ENCODE measurements around the gene KCTD10. TPM values are rescaled to one million over a fixed set of nuclear protein-coding genes. Genes with fewer than 3 reads are reported as not detected.

KCTD10 gene
- polyA plus RNA-seq, 1 donor (not counting 4 experiments of a cell fraction or from before 2014, with no cell fraction given): 107 TPM

- H4K20me1 ChIP-seq (ENCODE audit: control insufficient read depth, extremely low read depth, insufficient read depth, low read length): no peaks in the 10 kb centered on the region
- H2AFZ ChIP-seq (ENCODE audit: control insufficient read depth, low read length): no peak overlapping the region
- no peak overlapping the region for H3K4me3 ChIP-seq (ENCODE audit: control insufficient read depth in 2 of 3, extremely low read depth in 1 of 3, insufficient read depth in 2 of 3, low read depth in 1 of 3, low read length in 3 of 3)
- no peaks in the 10 kb centered on the region for H3K4me1 ChIP-seq (ENCODE audit: control insufficient read depth, extremely low read depth, insufficient read depth, low read length)
- H3K79me2 ChIP-seq (ENCODE audit: control insufficient read depth, insufficient read depth, low read length): no peaks in the 10 kb centered on the region
- no peak for TF ChIP-seq EZH2 (IDR thresholded peaks at IDR 0.05; ENCODE audit: low read length)
- no peaks in the 10 kb centered on the region for H3K9me1 ChIP-seq (ENCODE audit: control insufficient read depth, extremely low read depth, insufficient read depth, low read length)
- H3K9ac ChIP-seq (ENCODE audit: control insufficient read depth, extremely low read depth, insufficient read depth, low read length): no peak overlapping the region
- dilution Hi-C loops (cut with MboI; ENCODE audit: extremely low pct_ligation_motif_present, low sequenced_read_pairs): no loop called here
- DNase-seq (ENCODE audit: low read depth, low spot score) (no peak), FAIRE-seq (no peak)
- no peak overlapping the region for H3K4me2 ChIP-seq (ENCODE audit: control insufficient read depth, extremely low read depth, insufficient read depth, low read depth, low read length)
- H3K27ac ChIP-seq (ENCODE audit: control insufficient read depth, insufficient read depth, low read length): no peak overlapping the region
- no peaks in the 10 kb centered on the region for H3K9me3 ChIP-seq (ENCODE audit: control insufficient read depth, low read depth, low read length)
- peaks cover 29 to 39% of the 10 kb centered on the region in 2 experiments for H3K36me3 ChIP-seq (ENCODE audit: control insufficient read depth in 2 of 2, extremely low read depth in 1 of 2, insufficient read depth in 2 of 2, low read length in 2 of 2)
- H3K27me3 ChIP-seq (ENCODE audit: control insufficient read depth, extremely low read depth, insufficient read depth, low read length): no peaks in the 10 kb centered on the region
These were observed 14.6 kb upstream of the KCTD10 start for GRCh38 chr12:109491671-109492070.

GRCh38 chr12:109489955-109490565 lies 13.0 kb upstream of the KCTD10 start:
- no peaks in the 10 kb centered on the region for H3K4me1 ChIP-seq (ENCODE audit: control insufficient read depth, extremely low read depth, insufficient read depth, low read length)
- FAIRE-seq: no peak
- no peaks in the 10 kb centered on the region for H3K9me3 ChIP-seq (ENCODE audit: control insufficient read depth, low read depth, low read length)
- H2AFZ ChIP-seq (ENCODE audit: control insufficient read depth, low read length): no peak overlapping the region
- no peak overlapping the region for H3K9ac ChIP-seq (ENCODE audit: control insufficient read depth, extremely low read depth, insufficient read depth, low read length)
- H3K4me2 ChIP-seq (ENCODE audit: control insufficient read depth, extremely low read depth, insufficient read depth, low read depth, low read length): no peak overlapping the region
- H3K27ac ChIP-seq (ENCODE audit: control insufficient read depth, insufficient read depth, low read length): no peak overlapping the region
- no peaks in the 10 kb centered on the region for H3K9me1 ChIP-seq (ENCODE audit: control insufficient read depth, extremely low read depth, insufficient read depth, low read length)
- dilution Hi-C loops (cut with MboI; ENCODE audit: extremely low pct_ligation_motif_present, low sequenced_read_pairs): no loop called here
- H3K4me3 ChIP-seq (ENCODE audit: control insufficient read depth in 2 of 3, extremely low read depth in 1 of 3, insufficient read depth in 2 of 3, low read depth in 1 of 3, low read length in 3 of 3): no peak overlapping the region
- DNase-seq (ENCODE audit: low read depth, low spot score): no peak
- H3K79me2 ChIP-seq (ENCODE audit: control insufficient read depth, insufficient read depth, low read length): no peaks in the 10 kb centered on the region
- H3K36me3 ChIP-seq (ENCODE audit: control insufficient read depth in 2 of 2, extremely low read depth in 1 of 2, insufficient read depth in 2 of 2, low read length in 2 of 2): peaks cover 37 to 48% of the 10 kb centered on the region in 2 experiments
- TF ChIP-seq EZH2 (IDR thresholded peaks at IDR 0.05; ENCODE audit: low read length): no peak
- TF ChIP-seq CTCF (optimal IDR thresholded peaks at IDR 0.05 in 1 of 3, IDR thresholded peaks at IDR 0.05 in 1 of 3, conservative IDR thresholded peaks at IDR 0.05 in 1 of 3; ENCODE audit: extremely low read depth in 1 of 3, insufficient read depth in 2 of 3, low read length in 3 of 3): no peak
- H4K20me1 ChIP-seq (ENCODE audit: control insufficient read depth, extremely low read depth, insufficient read depth, low read length): no peaks in the 10 kb centered on the region
- no peaks in the 10 kb centered on the region for H3K27me3 ChIP-seq (ENCODE audit: control insufficient read depth, extremely low read depth, insufficient read depth, low read length)
